DMS114 treated with DMSO at 0.1 percent for 48 hours (cell line): ENCODE data around the gene CTNS.

ENCODE experiments used
- DNase-seq: peaks from one replicate; lab custom pipeline; 2025; ENCODE audit not compliant: unreplicated experiment; lab: John Stamatoyannopoulos, UW

Gene CTNS

GRCh38 chr17:3622977-3623594, 13.5 kb upstream of the CTNS start:
- no peak for DNase-seq

GRCh38 chr17:3626831-3627768, 9.5 kb upstream of the CTNS start:
- no peak for DNase-seq

- DNase-seq = no peak
Observed at GRCh38 chr17:3627769-3628167, 8.8 kb upstream of the CTNS start.

- DNase-seq = no peak
Observed at GRCh38 chr17:3630781-3631180, 5.8 kb upstream of the CTNS start.

GRCh38 chr17:3632287-3632686, 4.3 kb upstream of the CTNS start:
- DNase-seq = no peak

- no peak for DNase-seq
Observed at GRCh38 chr17:3635474-3636153, 946 bp upstream of the CTNS start.

- no peak for DNase-seq
Observed at GRCh38 chr17:3636908-3637373, 381 bp downstream of the CTNS start.

- no peak for DNase-seq
Observed at GRCh38 chr17:3639981-3640596, 3.5 kb downstream of the CTNS start.

GRCh38 chr17:3641014-3641413, 4.5 kb downstream of the CTNS start:
- DNase-seq = no peak

- DNase-seq = no peak
Observed at GRCh38 chr17:3641717-3642486, 5.3 kb downstream of the CTNS start.

- no peak for DNase-seq
Observed at GRCh38 chr17:3643889-3644349, 7.4 kb downstream of the CTNS start.

- no peak for DNase-seq
Observed at GRCh38 chr17:3645310-3645709, 8.8 kb downstream of the CTNS start.

GRCh38 chr17:3647251-3647650, 10.7 kb downstream of the CTNS start:
- no peak for DNase-seq

- DNase-seq = peak; percentile 41
Observed at GRCh38 chr17:3647769-3648555, 11.4 kb downstream of the CTNS start.

GRCh38 chr17:3655766-3656165, 19.2 kb downstream of the CTNS start:
- DNase-seq = no peak

- DNase-seq = no peak
Observed at GRCh38 chr17:3656353-3656752, 19.8 kb downstream of the CTNS start.

- DNase-seq = no peak
Observed at GRCh38 chr17:3656755-3657587, 20.4 kb downstream of the CTNS start.

- no peak for DNase-seq
Observed at GRCh38 chr17:3657588-3657869, 21.0 kb downstream of the CTNS start.
